Thyroid gland (tissue), 4 donors: ENCODE results near the gene AATF.

Experiments used
- POLR2A ChIP-seq, 2 donors: fragments of 450-650 bp; IDR thresholded peaks; one replicate each; pipeline ENCODE4 v1.6.1; 2017; ENCODE audit warnings: antibody characterized with exemption in 2 of 2, mild to moderate bottlenecking in 2 of 2, moderate library complexity in 1 of 2
- TF ChIP-seq, protein P1 (sequence below), 6 experiments: fragments of 200-600 bp in 3 of 6; fragments of 450-650 bp in 3 of 6; sonication (generic) in 3 of 6; IDR thresholded peaks; one replicate each; pipeline ENCODE4 v1.5.1; 2016 to 2019; ENCODE audit warnings: antibody characterized with exemption in 6 of 6, mild to moderate bottlenecking in 2 of 6, inconsistent platforms in 1 of 6, moderate library complexity in 1 of 6

DNA sequence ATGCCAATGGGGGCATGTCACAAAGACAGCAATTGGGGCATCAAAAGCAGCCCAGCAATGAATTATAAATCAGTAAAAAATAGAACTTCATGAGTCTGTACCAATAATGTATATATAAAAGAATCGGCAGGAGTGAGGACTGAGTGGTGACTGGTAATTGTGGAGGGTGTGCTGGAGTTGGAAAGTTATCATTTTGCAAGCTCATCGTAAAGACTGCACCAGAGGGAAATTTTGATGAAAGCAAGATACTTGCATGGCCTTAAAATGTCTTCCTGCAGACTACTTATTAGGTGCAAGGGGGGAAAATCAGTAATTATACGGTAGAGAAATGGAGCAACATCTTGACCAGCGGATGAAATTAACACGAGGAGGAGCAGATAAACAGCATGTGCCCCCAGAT lies 138.9 kb downstream of the AATF start:
- no peak for TF ChIP-seq POLR2A (IDR thresholded peaks at IDR 0.05)
- TF ChIP-seq, protein P1, sequence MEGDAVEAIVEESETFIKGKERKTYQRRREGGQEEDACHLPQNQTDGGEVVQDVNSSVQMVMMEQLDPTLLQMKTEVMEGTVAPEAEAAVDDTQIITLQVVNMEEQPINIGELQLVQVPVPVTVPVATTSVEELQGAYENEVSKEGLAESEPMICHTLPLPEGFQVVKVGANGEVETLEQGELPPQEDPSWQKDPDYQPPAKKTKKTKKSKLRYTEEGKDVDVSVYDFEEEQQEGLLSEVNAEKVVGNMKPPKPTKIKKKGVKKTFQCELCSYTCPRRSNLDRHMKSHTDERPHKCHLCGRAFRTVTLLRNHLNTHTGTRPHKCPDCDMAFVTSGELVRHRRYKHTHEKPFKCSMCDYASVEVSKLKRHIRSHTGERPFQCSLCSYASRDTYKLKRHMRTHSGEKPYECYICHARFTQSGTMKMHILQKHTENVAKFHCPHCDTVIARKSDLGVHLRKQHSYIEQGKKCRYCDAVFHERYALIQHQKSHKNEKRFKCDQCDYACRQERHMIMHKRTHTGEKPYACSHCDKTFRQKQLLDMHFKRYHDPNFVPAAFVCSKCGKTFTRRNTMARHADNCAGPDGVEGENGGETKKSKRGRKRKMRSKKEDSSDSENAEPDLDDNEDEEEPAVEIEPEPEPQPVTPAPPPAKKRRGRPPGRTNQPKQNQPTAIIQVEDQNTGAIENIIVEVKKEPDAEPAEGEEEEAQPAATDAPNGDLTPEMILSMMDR (IDR thresholded peaks at IDR 0.05) = no peak
